DMS114 treated with DMSO at 0.1 percent for 48 hours (cell line): ENCODE data around the gene IL1RAPL2.

Experiments
- DNase-seq: peaks from one replicate; lab custom pipeline; 2025; ENCODE audit not compliant: unreplicated experiment; lab: John Stamatoyannopoulos, UW

The IL1RAPL2 gene

GRCh38 chrX:105375816-105376215 lies 809.8 kb downstream of the IL1RAPL2 start:
- no peak for DNase-seq

- no peak for DNase-seq
Observed at GRCh38 chrX:105424729-105425128, 858.7 kb downstream of the IL1RAPL2 start.

GRCh38 chrX:105451401-105451800 lies 885.4 kb downstream of the IL1RAPL2 start:
- no peak for DNase-seq

GRCh38 chrX:105458846-105459245 lies 892.8 kb downstream of the IL1RAPL2 start:
- no peak for DNase-seq

- DNase-seq, result no peak
Observed at GRCh38 chrX:105460376-105460775, 894.4 kb downstream of the IL1RAPL2 start.

GRCh38 chrX:105461016-105461415 lies 895.0 kb downstream of the IL1RAPL2 start:
- no peak for DNase-seq

GRCh38 chrX:105462186-105462585 lies 896.2 kb downstream of the IL1RAPL2 start:
- no peak for DNase-seq

- no peak for DNase-seq
Observed at GRCh38 chrX:105463473-105463872, 897.5 kb downstream of the IL1RAPL2 start.

GRCh38 chrX:105464618-105465017 lies 898.6 kb downstream of the IL1RAPL2 start:
- DNase-seq, result no peak

GRCh38 chrX:105468741-105469140 lies 902.7 kb downstream of the IL1RAPL2 start:
- no peak for DNase-seq

- DNase-seq, result no peak
Observed at GRCh38 chrX:105471597-105471996, 905.6 kb downstream of the IL1RAPL2 start.

- no peak for DNase-seq
Observed at GRCh38 chrX:105475801-105476200, 909.8 kb downstream of the IL1RAPL2 start.

GRCh38 chrX:105477351-105477750 lies 911.4 kb downstream of the IL1RAPL2 start:
- DNase-seq, result no peak

GRCh38 chrX:105480646-105481310 lies 914.8 kb downstream of the IL1RAPL2 start:
- no peak for DNase-seq

GRCh38 chrX:105483011-105483410 lies 917.0 kb downstream of the IL1RAPL2 start:
- no peak for DNase-seq

GRCh38 chrX:105488716-105489115 lies 922.7 kb downstream of the IL1RAPL2 start:
- no peak for DNase-seq

GRCh38 chrX:105495376-105495775 lies 929.4 kb downstream of the IL1RAPL2 start:
- DNase-seq, result no peak

- DNase-seq, result no peak
Observed at GRCh38 chrX:105502336-105502735, 936.3 kb downstream of the IL1RAPL2 start.

- DNase-seq, result no peak
Observed at GRCh38 chrX:105515561-105515960, 949.6 kb downstream of the IL1RAPL2 start.

- no peak for DNase-seq
Observed at GRCh38 chrX:105526431-105526830, 960.4 kb downstream of the IL1RAPL2 start.

GRCh38 chrX:105527759-105528158 lies 961.8 kb downstream of the IL1RAPL2 start:
- DNase-seq, result no peak

GRCh38 chrX:105533951-105534350 lies 968.0 kb downstream of the IL1RAPL2 start:
- DNase-seq, result no peak

- DNase-seq, result no peak
Observed at GRCh38 chrX:105543283-105543682, 977.3 kb downstream of the IL1RAPL2 start.
